Nephron (organoid): ENCODE results near the gene SMARCAD1.

Experiments used
- H3K27ac Mint-ChIP-seq, 3 experiments: 2 replicates each; pipeline ENCODE4 v1.8.0; 2020; ENCODE audit warnings: mixed read lengths in 3 of 3, mild to moderate bottlenecking in 2 of 3, moderate library complexity in 1 of 3
- H3K27me3 Mint-ChIP-seq: 2 replicates; pipeline ENCODE4 v1.8.0; 2021; ENCODE audit warnings: low read depth, mild to moderate bottlenecking, moderate library complexity, mixed read lengths
- H3K36me3 Mint-ChIP-seq: 2 replicates; pipeline ENCODE4 v1.8.0; 2020; ENCODE audit warnings: low read depth, mixed read lengths
- H3K4me1 Mint-ChIP-seq: 2 replicates; pipeline ENCODE4 v1.8.0; 2020; ENCODE audit warnings: mixed read lengths
- H3K4me3 Mint-ChIP-seq, 3 experiments: 2 replicates each; pipeline ENCODE4 v1.8.0; 2020; ENCODE audit warnings: mild to moderate bottlenecking in 3 of 3, mixed read lengths in 3 of 3, moderate library complexity in 2 of 3
- H3K9me3 Mint-ChIP-seq: 2 replicates; pipeline ENCODE4 v1.8.0; 2020; ENCODE audit warnings: mixed read lengths
- TF ChIP-seq, protein P1 (sequence below), 3 experiments: fragments of 200-600 bp; sonication (generic); IDR thresholded peaks; one replicate each; pipeline ENCODE4 v1.5.0; 2021; ENCODE audit warnings: antibody characterized with exemption in 3 of 3; ENCODE audit not compliant: unreplicated experiment in 3 of 3

Gene SMARCAD1

DNA sequence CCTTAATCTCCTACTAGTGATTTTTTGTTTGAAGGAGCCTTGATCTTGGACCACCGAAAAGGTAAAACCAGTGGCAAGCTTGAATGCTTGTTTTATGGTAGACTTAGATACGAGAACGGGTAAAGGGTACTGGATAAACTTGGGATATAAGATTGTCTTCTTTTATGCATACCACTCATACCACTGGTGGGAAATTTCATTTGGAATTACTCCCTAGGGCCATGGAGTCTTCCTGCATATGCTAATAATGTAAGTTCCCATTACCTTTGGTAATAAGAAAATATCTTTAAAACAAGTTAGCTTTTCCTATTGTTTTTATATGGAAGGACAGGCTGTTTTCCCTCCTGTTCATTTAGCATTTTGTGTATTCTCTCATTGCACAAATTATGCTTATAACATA, 11.7 kb downstream of the SMARCAD1 start:
- peaks cover 63% of the 10 kb centered on the region for H3K36me3 Mint-ChIP-seq
- no peaks in the 10 kb centered on the region for H3K27me3 Mint-ChIP-seq
- H3K27ac Mint-ChIP-seq: no peak overlapping the region
- TF ChIP-seq, protein P1, sequence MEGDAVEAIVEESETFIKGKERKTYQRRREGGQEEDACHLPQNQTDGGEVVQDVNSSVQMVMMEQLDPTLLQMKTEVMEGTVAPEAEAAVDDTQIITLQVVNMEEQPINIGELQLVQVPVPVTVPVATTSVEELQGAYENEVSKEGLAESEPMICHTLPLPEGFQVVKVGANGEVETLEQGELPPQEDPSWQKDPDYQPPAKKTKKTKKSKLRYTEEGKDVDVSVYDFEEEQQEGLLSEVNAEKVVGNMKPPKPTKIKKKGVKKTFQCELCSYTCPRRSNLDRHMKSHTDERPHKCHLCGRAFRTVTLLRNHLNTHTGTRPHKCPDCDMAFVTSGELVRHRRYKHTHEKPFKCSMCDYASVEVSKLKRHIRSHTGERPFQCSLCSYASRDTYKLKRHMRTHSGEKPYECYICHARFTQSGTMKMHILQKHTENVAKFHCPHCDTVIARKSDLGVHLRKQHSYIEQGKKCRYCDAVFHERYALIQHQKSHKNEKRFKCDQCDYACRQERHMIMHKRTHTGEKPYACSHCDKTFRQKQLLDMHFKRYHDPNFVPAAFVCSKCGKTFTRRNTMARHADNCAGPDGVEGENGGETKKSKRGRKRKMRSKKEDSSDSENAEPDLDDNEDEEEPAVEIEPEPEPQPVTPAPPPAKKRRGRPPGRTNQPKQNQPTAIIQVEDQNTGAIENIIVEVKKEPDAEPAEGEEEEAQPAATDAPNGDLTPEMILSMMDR (IDR thresholded peaks at IDR 0.05; ENCODE audit: unreplicated experiment in 3 of 3): no peak
- H3K4me1 Mint-ChIP-seq: no peaks in the 10 kb centered on the region
- no peaks in the 10 kb centered on the region for H3K9me3 Mint-ChIP-seq
- no peak overlapping the region for H3K4me3 Mint-ChIP-seq

DNA sequence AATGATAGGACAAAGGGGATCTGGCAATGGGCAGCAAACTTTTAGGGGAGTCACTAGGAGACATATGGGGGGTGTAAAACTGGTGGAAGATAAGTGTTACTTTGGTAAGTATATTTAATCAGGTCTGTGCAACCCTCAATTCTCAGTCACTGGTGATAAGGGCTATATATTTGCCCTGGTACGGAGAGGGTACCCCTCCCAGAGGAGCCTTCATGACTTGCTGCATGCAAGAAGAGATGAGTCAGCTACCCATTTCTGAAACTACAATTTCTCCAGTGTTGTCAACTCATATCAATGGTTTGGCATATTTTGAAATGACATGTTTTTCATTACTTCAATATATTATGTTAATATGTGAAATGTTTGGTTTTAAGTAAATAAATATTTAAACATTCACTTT, 14.3 kb downstream of the SMARCAD1 start:
- Mint-ChIP-seq H3K9me3 (no peaks in the 10 kb centered on the region), H3K4me3 (no peak overlapping the region), H3K36me3 (peaks cover 63% of the 10 kb centered on the region), H3K27ac (no peak overlapping the region), H3K4me1 (no peaks in the 10 kb centered on the region), H3K27me3 (no peaks in the 10 kb centered on the region)
- TF ChIP-seq, protein P1 (IDR thresholded peaks at IDR 0.05; ENCODE audit: unreplicated experiment in 3 of 3): no peak

DNA sequence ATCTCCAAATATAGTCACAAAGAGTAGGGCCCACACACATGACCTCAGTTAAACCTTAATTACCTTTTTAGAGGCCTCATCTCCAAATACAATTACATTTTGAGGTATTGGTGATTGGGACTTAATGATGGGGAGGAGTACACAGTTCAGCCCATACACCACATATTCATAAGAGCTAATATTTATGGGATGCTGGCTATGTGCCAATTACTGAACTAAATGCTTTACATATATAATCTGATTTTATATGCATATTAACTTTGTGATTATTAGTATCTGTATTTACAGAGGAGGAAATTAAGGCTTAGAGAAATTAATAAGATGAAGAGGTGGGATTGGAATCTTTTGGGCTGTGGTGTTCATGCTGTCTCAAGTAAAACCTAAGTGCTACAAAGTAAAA, 17.8 kb downstream of the SMARCAD1 start:
- H3K27me3 Mint-ChIP-seq: no peaks in the 10 kb centered on the region
- no peaks in the 10 kb centered on the region for H3K9me3 Mint-ChIP-seq
- H3K4me3 Mint-ChIP-seq: no peak overlapping the region
- TF ChIP-seq, protein P1 (IDR thresholded peaks at IDR 0.05; ENCODE audit: unreplicated experiment in 3 of 3): no peak
- H3K27ac Mint-ChIP-seq: no peak overlapping the region
- H3K4me1 Mint-ChIP-seq: no peaks in the 10 kb centered on the region
- H3K36me3 Mint-ChIP-seq: peaks cover 57% of the 10 kb centered on the region

DNA sequence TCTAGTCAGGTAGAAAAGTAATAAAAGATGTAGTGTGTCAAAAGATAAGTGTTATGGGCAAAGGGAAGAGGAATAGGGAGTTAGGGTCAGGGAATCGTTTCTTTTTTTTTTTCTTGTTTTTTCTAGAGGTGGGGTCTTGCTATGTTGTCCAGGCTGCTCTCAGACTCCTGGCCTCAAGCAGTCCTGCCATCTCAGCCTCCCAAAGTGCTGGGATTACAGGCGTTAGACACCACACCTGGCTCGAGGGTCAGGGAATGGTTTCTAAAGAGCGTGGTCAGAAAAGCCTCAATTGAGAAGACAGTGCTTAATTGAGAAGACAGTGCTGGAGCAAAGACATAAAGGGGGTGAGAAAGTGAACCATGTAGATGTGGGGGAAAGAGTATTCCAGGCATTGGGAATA, 19.1 kb downstream of the SMARCAD1 start:
- Mint-ChIP-seq H3K4me1 (no peaks in the 10 kb centered on the region), H3K4me3 (no peak overlapping the region), H3K9me3 (no peaks in the 10 kb centered on the region), H3K36me3 (peaks cover 60% of the 10 kb centered on the region), H3K27me3 (no peaks in the 10 kb centered on the region), H3K27ac (no peak overlapping the region)
- TF ChIP-seq, protein P1 (IDR thresholded peaks at IDR 0.05; ENCODE audit: unreplicated experiment in 3 of 3): no peak

DNA sequence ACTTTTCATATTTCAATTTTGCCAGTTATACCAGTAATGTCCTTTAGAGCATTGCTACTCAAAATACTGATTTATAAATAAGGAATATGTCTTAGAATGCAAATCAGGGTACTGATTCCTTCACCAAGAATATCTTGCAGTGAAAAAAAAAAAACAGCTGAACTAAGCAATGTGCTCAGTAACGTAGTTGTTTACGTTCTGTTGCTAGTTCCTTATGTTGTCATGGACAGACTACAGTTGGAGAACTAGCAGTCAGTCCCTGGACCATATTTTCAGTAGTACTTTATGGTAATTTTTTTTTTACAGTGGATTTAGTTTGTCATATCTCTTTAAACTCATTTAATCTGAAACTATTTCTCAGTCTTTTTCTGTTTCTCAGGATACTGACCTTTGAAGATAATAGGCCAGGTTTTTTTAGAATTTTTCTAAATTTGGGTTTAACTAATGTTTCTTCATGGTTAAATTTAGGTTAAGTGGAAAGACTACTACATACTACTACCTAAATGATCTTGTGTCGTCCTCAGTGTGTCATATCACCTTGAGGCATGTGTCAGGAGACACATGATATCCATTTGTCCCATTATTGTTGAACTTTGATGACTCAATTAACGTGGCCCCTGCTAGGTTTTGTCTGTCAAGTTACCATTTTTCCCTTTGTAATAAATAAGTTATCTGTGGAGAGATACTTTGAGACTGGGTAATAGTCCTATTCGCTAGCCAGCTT, 21.0 kb downstream of the SMARCAD1 start:
- peaks cover 71% of the 10 kb centered on the region for H3K36me3 Mint-ChIP-seq
- no peaks in the 10 kb centered on the region for H3K4me1 Mint-ChIP-seq
- H3K9me3 Mint-ChIP-seq: no peaks in the 10 kb centered on the region
- H3K27ac Mint-ChIP-seq: no peak overlapping the region
- TF ChIP-seq, protein P1 (IDR thresholded peaks at IDR 0.05; ENCODE audit: unreplicated experiment in 3 of 3): no peak
- no peak overlapping the region for H3K4me3 Mint-ChIP-seq
- no peaks in the 10 kb centered on the region for H3K27me3 Mint-ChIP-seq

DNA sequence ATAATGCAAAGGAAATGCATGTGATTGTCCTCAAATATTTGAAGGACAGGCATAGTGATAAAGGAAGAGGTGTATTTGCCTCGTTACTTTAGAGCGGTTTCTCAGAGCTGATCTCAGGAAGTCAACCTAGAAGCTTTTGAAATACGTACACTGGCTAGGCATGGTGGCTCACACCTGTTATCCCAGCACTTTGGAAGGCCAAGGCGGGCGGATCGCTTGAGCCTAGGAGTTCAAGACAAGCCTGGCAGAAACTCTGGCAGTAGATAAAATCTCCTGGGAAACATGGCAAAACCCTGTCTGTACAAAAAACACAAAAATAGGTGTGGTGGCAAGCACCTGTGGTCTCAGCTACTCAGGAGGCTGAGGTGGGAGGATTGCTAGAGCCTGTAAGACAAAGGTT, 24.9 kb downstream of the SMARCAD1 start:
- H3K4me3 Mint-ChIP-seq: no peak overlapping the region
- H3K4me1 Mint-ChIP-seq: no peaks in the 10 kb centered on the region
- H3K36me3 Mint-ChIP-seq: peaks cover 54% of the 10 kb centered on the region
- H3K27ac Mint-ChIP-seq: no peak overlapping the region
- TF ChIP-seq, protein P1 (IDR thresholded peaks at IDR 0.05; ENCODE audit: unreplicated experiment in 3 of 3): no peak
- no peaks in the 10 kb centered on the region for H3K27me3 Mint-ChIP-seq
- no peaks in the 10 kb centered on the region for H3K9me3 Mint-ChIP-seq
